Breast epithelium (tissue), 4 donors: ENCODE results near the gene RNLS. TPM values are rescaled to one million over a fixed set of nuclear protein-coding genes. Genes with fewer than 3 reads are reported as not detected.

ENCODE experiments used
- DNase-seq, 2 donors: peaks; one replicate each; pipeline ENCODE4 v3.0.0-alpha.2; 2019; ENCODE audit warnings: low spot score in 2 of 2
- H3K27ac ChIP-seq, 2 donors: fragments of 200-600 bp; sonication (generic) in 1 of 2; one replicate each; pipeline ENCODE4 v1.5.1; 2016 to 2019; ENCODE audit warnings: mild to moderate bottlenecking in 1 of 2
- H3K27me3 ChIP-seq, 2 donors: fragments of 200-600 bp; sonication (generic) in 1 of 2; one replicate each; pipeline versions ENCODE4 v1.5.1 to v1.6.0; 2017 to 2019; ENCODE audit warnings: control low read depth in 1 of 2, mild to moderate bottlenecking in 1 of 2
- H3K36me3 ChIP-seq: fragments of 200-600 bp; one replicate; pipeline ENCODE4 v1.5.1; 2019
- H3K4me1 ChIP-seq, 2 donors: fragments of 200-600 bp; sonication (generic); one replicate each; pipeline ENCODE4 v1.5.1; 2016 to 2019; ENCODE audit warnings: control low read depth in 1 of 2
- H3K4me3 ChIP-seq, 3 donors: fragments of 200-600 bp; sonication (generic); 1 replicate in 2 of 3; 2 replicates in 1 of 3; pipeline ENCODE4 v1.5.1; 2016 to 2019; ENCODE audit warnings: mild to moderate bottlenecking in 3 of 3, moderate library complexity in 2 of 3
- H3K9me3 ChIP-seq, 2 donors: fragments of 200-600 bp; sonication (generic) in 1 of 2; one replicate each; pipeline ENCODE4 v1.5.1; 2016 to 2019; ENCODE audit warnings: control low read depth in 1 of 2
- POLR2A ChIP-seq: fragments of 450-650 bp; IDR thresholded peaks from one replicate; pipeline ENCODE4 v1.6.1; 2016; ENCODE audit warnings: antibody characterized with exemption, mild to moderate bottlenecking, moderate library complexity
- POLR2AphosphoS5 ChIP-seq, 3 donors: sonication (generic); formaldehyde crosslinking; IDR thresholded peaks; one replicate each; pipeline ENCODE4 v1.6.1; 2017; ENCODE audit warnings: antibody characterized with exemption in 3 of 3
- intact Hi-C: fragments of 100-400 bp; cut with DNase I; formaldehyde crosslinking; loops from one replicate; pipeline ENCODE4 v1.15.1; 2023; ENCODE audit warnings: low total_unique reads
- total RNA-seq, 3 donors: library from RNA; depleted of rRNA; stranded (reverse); fragments of >200 nt; gene quantifications; one replicate each; pipeline ENCODE4 v1.1.0, GENCODE V29; 2016
- TF ChIP-seq, protein P1 (sequence below), 3 donors: fragments of 450-650 bp; IDR thresholded peaks; one replicate each; pipeline ENCODE4 v1.5.1; 2016 to 2017; ENCODE audit warnings: antibody characterized with exemption in 3 of 3, mild to moderate bottlenecking in 3 of 3, moderate library complexity in 3 of 3

Gene RNLS
- total RNA-seq, 3 donors from 2014 or later: 27.9 to 32.1 (median 29.1) TPM

DNA sequence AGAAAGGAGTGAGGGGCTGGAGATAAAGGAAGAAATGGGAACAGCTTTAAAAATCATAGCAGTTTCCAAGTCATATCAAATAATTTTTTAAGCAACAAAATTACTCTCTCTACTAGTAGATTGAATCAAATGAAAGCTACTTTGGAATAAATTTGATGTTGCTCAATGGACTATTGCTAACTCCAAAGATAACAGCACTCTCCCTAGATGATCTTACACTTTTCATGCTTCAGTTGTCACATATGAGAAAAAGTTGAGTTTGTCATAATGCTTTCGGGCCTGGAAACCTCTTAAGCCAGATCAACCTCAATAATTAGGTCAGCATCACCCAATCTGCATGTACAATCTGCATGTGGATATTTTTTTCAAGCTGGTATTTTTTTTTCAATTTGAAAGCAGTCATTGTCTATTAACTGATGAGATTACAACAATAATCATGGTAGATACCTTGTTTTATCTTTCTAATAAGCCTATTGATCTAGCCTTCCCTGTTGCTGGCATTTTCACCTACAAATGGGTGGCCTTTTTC is 34.7 kb upstream of the RNLS start:
- no peak for TF ChIP-seq POLR2AphosphoS5 (IDR thresholded peaks at IDR 0.05)
- TF ChIP-seq, protein P1, sequence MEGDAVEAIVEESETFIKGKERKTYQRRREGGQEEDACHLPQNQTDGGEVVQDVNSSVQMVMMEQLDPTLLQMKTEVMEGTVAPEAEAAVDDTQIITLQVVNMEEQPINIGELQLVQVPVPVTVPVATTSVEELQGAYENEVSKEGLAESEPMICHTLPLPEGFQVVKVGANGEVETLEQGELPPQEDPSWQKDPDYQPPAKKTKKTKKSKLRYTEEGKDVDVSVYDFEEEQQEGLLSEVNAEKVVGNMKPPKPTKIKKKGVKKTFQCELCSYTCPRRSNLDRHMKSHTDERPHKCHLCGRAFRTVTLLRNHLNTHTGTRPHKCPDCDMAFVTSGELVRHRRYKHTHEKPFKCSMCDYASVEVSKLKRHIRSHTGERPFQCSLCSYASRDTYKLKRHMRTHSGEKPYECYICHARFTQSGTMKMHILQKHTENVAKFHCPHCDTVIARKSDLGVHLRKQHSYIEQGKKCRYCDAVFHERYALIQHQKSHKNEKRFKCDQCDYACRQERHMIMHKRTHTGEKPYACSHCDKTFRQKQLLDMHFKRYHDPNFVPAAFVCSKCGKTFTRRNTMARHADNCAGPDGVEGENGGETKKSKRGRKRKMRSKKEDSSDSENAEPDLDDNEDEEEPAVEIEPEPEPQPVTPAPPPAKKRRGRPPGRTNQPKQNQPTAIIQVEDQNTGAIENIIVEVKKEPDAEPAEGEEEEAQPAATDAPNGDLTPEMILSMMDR (IDR thresholded peaks at IDR 0.05): no peak
- no peak for TF ChIP-seq POLR2A
- Histone ChIP-seq H3K4me1 (no peaks in the 10 kb centered on the region), H3K9me3 (no peaks in the 10 kb centered on the region), H3K4me3 (no peak overlapping the region), H3K36me3 (no peaks in the 10 kb centered on the region), H3K27ac (no peak overlapping the region), H3K27me3 (no peaks in the 10 kb centered on the region)
- no peak for DNase-seq
- intact Hi-C loops: no loop called here

GRCh38 chr10:88616250-88616977 is 33.3 kb upstream of the RNLS start:
- no peak for DNase-seq
- TF ChIP-seq, protein P1 (IDR thresholded peaks at IDR 0.05): no peak
- TF ChIP-seq POLR2A: no peak
- no peak for TF ChIP-seq POLR2AphosphoS5 (IDR thresholded peaks at IDR 0.05)
- Histone ChIP-seq H3K4me3 (no peak overlapping the region), H3K9me3 (no peaks in the 10 kb centered on the region), H3K27ac (no peak overlapping the region), H3K36me3 (no peaks in the 10 kb centered on the region), H3K27me3 (no peaks in the 10 kb centered on the region), H3K4me1 (no peaks in the 10 kb centered on the region)
- intact Hi-C loops: no loop called here

GRCh38 chr10:88608780-88609179 is 25.7 kb upstream of the RNLS start:
- Histone ChIP-seq H3K9me3 (no peaks in the 10 kb centered on the region), H3K27ac (no peak overlapping the region), H3K4me1 (no peaks in the 10 kb centered on the region), H3K27me3 (no peaks in the 10 kb centered on the region), H3K4me3 (no peak overlapping the region), H3K36me3 (no peaks in the 10 kb centered on the region)
- no peak for DNase-seq
- TF ChIP-seq, protein P1 (IDR thresholded peaks at IDR 0.05): no peak
- TF ChIP-seq POLR2A (no peak), POLR2AphosphoS5 (IDR thresholded peaks at IDR 0.05) (no peak)
- intact Hi-C loops: no loop called here

DNA sequence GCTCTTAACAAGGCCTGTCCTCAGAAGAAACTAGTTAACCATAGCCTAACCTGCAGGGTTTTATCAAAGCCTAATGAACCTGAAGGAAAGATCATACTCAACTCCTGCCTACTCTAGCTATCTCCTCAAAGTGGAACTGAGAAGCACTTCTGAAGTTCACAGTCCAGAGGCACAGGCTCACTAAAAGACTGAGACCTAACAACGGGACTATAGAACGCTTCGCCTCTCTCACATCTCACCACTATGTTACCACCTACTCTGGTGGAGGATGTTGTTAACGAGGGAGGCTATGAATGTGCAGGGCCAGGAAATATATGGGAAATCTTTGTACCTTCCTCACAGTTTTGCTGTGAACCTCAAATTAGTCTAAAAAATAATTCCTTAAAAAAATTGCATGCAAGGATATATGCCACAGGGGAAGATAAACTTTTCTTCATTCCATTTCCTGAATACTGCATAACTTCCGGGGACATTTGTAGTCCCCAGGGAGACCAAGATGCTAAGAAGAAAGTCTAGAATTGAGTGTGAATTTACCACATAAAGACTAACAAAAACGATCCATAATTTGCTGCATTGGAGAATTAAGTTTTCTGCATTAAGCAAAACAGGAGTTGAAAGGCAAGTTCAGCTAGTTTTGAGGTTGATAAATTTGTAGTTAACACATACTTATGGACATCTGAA is 25.1 kb upstream of the RNLS start:
- intact Hi-C loops: no loop called here
- Histone ChIP-seq H3K27me3 (no peaks in the 10 kb centered on the region), H3K4me3 (no peak overlapping the region), H3K9me3 (no peaks in the 10 kb centered on the region), H3K27ac (no peak overlapping the region), H3K36me3 (no peaks in the 10 kb centered on the region), H3K4me1 (no peaks in the 10 kb centered on the region)
- TF ChIP-seq POLR2AphosphoS5 (IDR thresholded peaks at IDR 0.05) (no peak), POLR2A (no peak)
- TF ChIP-seq, protein P1 (IDR thresholded peaks at IDR 0.05): no peak
- DNase-seq: no peak

DNA sequence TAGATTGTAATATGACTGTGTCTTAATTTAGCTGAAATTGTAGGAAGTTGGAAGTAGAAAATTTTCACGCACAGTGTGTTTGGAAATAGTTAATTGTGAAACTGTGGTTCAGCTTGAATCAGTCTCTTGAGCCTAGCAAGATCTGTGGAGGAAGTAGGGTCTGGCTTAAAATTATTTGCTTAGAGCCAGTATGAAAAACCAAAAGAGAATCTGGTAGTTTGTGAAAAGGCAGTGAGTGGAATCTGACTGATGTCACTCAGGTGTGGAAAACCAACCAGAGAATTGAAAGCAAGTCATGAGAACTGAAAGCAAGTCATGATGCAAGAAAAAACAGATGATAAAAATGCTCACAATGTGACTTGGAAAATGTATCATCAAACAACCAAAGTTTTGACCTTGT is 14.9 kb upstream of the RNLS start:
- intact Hi-C loops: no loop called here
- Histone ChIP-seq H3K27ac (no peak overlapping the region), H3K4me3 (no peak overlapping the region), H3K36me3 (no peaks in the 10 kb centered on the region), H3K27me3 (no peaks in the 10 kb centered on the region), H3K4me1 (no peaks in the 10 kb centered on the region), H3K9me3 (no peaks in the 10 kb centered on the region)
- no peak for DNase-seq
- TF ChIP-seq, protein P1 (IDR thresholded peaks at IDR 0.05): no peak
- no peak for TF ChIP-seq POLR2A
- no peak for TF ChIP-seq POLR2AphosphoS5 (IDR thresholded peaks at IDR 0.05)
